ENCODE measurements around the gene CCDC87. TPM values are rescaled to one million over a fixed set of nuclear protein-coding genes. Genes with fewer than 3 reads are reported as not detected.

Gene CCDC87
- total RNA-seq, 1 experiment from 2014 or later = 2.0 TPM

GRCh38 chr11:66569076-66569475 lies 23.8 kb downstream of the CCDC87 start:
- POLR2A ChIA-PET = interaction anchor here (0.7 kb wide), 1 partner anchor 9 kb away, joined by 3 read pairs; no protein-coding TSS in a partner anchor
- in situ Hi-C loops (cut with HindIII; ENCODE audit: low pct_unique_long_range_greater_than_20kb, low sequenced_read_pairs) (no loop called here), intact Hi-C loops (cut with micrococcal nuclease; ENCODE audit: unreplicated experiment) (no loop called here)
- no peak for DNase-seq (ENCODE audit: low read depth, low spot score)
- Histone ChIP-seq H3K27me3 (ENCODE audit: control insufficient read depth, insufficient read depth, low read length) (no peaks in the 10 kb centered on the region), H3K4me3 (ENCODE audit: low read depth in 2 of 2, low read length in 2 of 2) (no peak overlapping the region), H3K4me1 (ENCODE audit: control insufficient read depth, insufficient read depth, low read length) (no peaks in the 10 kb centered on the region), H3K36me3 (ENCODE audit: control insufficient read depth, insufficient read depth, low read length) (no peaks in the 10 kb centered on the region), H3K27ac (ENCODE audit: low read length) (no peak overlapping the region), H3K9me3 (ENCODE audit: control insufficient read depth, insufficient read depth, low read depth, low read length) (no peaks in the 10 kb centered on the region)
- CTCF ChIA-PET = interaction anchor here (0.7 kb wide), 1 partner anchor 27 kb away, joined by 3 read pairs; no protein-coding TSS in a partner anchor
- no TSS peak for BruUV-seq (replicated peaks)
- TF ChIP-seq TCF7L2 (IDR thresholded peaks at IDR 0.05; ENCODE audit: low read depth, low read length) (no peak), SIN3A (IDR thresholded peaks at IDR 0.05; ENCODE audit: borderline replicate concordance, insufficient read depth, low read depth, low read length) (no peak), CTCF (IDR thresholded peaks at IDR 0.05) (no peak), POLR2AphosphoS5 (IDR thresholded peaks at IDR 0.05; ENCODE audit: low read depth, low read length) (no peak), REST (IDR thresholded peaks at IDR 0.05; ENCODE audit: insufficient read depth in 1 of 2, low read depth in 2 of 2, low read length in 1 of 2) (no peak)
- ATAC-seq = no peak

GRCh38 chr11:66568124-66568916 lies 24.5 kb downstream of the CCDC87 start, which contains the start of gene CTSF:
Gene CTSF, minus strand, starts transcription at chr11:66568606. Its CDS starts 120 bp downstream, at chr11:66568486.
- Histone ChIP-seq H3K36me3 (ENCODE audit: control insufficient read depth, insufficient read depth, low read length) (no peaks in the 10 kb centered on the region), H3K27me3 (ENCODE audit: control insufficient read depth, insufficient read depth, low read length) (no peaks in the 10 kb centered on the region), H3K4me1 (ENCODE audit: control insufficient read depth, insufficient read depth, low read length) (no peaks in the 10 kb centered on the region), H3K27ac (ENCODE audit: low read length) (no peak within 1 kb of the TSS), H3K9me3 (ENCODE audit: control insufficient read depth, insufficient read depth, low read depth, low read length) (no peaks in the 10 kb centered on the region), H3K4me3 (ENCODE audit: low read depth in 2 of 2, low read length in 2 of 2) (peak within 1 kb of the TSS; percentile 45 to 47)
- ATAC-seq (peak; percentile 92), DNase-seq (ENCODE audit: low read depth, low spot score) (peak; percentile 28)
- ChIA-PET POLR2A (interaction anchor here (0.6 kb wide), 1 partner anchor 805 kb away, joined by 3 read pairs; no protein-coding TSS in a partner anchor), CTCF (interaction anchor here (0.7 kb wide), 1 partner anchor 28 kb away, joined by 3 read pairs; no protein-coding TSS in a partner anchor)
- BruUV-seq (replicated peaks) = no TSS peak
- TF ChIP-seq TCF7L2 (IDR thresholded peaks at IDR 0.05; ENCODE audit: low read depth, low read length) (no peak), REST (IDR thresholded peaks at IDR 0.05; ENCODE audit: insufficient read depth in 1 of 2, low read depth in 2 of 2, low read length in 1 of 2) (no peak), SIN3A (IDR thresholded peaks at IDR 0.05; ENCODE audit: borderline replicate concordance, insufficient read depth, low read depth, low read length) (no peak; the same call in 1 of the 2 replicates), CTCF (IDR thresholded peaks at IDR 0.05) (no peak), POLR2AphosphoS5 (IDR thresholded peaks at IDR 0.05; ENCODE audit: low read depth, low read length) (no peak)
- in situ Hi-C loops (cut with HindIII; ENCODE audit: low pct_unique_long_range_greater_than_20kb, low sequenced_read_pairs) = no loop called here
- intact Hi-C loops (cut with micrococcal nuclease; ENCODE audit: unreplicated experiment) = no loop called here

Data from Panc1 (cell line).